HG02623 (cell line): ENCODE data around the gene ENDOD1.
A peak's percentile ranks its signal among the peaks of the same experiment; 100 is the strongest.

Source experiments
- ATAC-seq: cut with Tn5 transposase; IDR thresholded peaks from one replicate; pipeline ENCODE4 v1.9.1; 2021; ENCODE audit warnings: moderate library complexity; ENCODE audit not compliant: unreplicated experiment

Gene ENDOD1

DNA sequence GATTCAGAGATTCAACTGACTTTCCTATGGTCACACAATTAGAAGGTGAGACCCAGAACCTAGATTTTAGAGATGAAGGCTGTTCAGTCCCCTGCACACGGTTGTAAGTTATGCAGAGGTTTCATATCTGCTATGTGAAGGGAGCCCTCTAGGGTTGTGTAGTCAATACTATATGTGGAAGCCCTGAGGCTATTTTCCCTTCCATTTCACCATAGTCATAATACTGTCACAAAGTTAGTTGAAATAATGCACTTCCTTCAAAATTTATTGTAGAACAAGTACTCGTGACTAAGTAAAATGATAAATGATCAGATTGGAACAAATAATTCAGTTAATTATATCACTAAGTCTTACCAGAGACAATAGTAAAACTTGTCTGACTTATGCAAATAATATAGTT lies 48.8 kb downstream of the ENDOD1 start:
- ATAC-seq, result peak; percentile 89

DNA sequence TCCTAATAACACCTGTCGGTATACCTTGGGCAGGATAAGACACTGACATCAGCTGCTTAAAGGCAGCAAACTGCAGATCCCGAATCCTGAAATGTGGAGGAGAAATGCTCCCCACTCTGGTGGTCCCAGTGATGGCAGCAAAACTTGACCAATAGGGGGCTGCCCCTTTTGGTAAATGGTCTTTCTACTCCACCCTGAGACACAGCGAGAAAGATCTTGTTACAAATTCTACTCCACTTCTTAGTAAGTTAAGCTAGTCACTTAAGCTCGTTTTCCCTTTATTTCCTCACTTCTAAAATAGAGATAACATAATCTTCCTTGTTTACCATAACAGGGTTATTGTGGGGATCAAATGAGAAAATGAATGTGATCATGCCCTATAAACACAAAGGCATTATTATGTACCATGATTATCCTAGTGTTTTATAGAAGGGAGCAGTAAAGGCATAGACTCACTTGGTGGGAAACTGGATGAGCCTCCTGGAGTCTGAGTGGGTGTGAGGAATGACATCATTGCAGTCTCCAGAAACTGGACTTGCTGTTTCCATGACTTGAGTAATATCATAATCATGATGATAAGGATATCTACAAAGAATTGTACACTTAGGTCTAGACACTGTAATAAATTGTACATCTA lies 50.9 kb downstream of the ENDOD1 start:
- ATAC-seq, result no peak

DNA sequence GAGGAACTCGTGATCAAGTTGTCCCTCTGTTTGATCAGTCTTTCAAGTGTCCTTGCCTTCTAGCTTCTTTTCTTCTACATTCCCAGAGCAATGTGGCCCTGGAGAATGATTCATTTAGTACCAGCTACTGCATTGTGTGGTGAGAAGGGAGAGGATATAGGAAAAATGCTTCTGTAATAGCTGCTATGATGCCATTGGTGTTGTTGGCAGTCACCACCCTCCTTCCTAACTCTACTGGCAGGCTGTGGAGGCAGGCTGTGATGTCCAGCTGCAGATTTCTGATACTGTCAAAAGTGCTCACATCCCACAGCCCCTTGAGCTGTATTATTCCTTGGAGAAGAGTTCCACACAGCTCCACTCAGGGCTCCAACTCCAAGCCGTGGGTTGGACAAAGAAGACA lies 52.8 kb downstream of the ENDOD1 start:
- ATAC-seq, result no peak

DNA sequence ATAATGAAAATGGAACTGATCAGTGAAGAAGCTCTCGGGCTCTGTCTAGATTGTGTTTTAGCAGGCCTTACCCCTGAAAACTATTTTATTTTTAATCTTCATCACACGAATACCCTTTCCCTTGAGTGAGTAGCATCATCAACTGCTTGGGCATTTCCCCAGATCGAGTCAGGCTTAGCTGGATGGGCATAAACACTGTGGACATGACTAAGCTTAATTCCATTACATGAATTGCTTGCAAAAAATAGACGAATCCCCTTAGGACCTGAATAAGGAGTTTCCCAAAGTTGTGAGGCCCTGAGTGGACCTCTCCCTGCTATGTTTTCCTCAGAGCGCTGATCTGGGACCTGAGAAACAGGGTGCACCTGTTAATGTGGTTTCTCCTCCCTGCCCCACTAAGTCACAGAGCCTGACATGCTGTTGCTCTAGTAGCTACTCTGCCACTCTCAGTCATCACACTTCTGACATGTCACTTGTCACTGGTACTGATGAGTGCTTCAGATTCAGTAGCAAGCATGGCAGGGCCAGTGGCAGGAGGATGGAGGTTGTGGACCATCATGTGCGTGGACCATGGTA lies 53.5 kb downstream of the ENDOD1 start:
- ATAC-seq, result no peak

DNA sequence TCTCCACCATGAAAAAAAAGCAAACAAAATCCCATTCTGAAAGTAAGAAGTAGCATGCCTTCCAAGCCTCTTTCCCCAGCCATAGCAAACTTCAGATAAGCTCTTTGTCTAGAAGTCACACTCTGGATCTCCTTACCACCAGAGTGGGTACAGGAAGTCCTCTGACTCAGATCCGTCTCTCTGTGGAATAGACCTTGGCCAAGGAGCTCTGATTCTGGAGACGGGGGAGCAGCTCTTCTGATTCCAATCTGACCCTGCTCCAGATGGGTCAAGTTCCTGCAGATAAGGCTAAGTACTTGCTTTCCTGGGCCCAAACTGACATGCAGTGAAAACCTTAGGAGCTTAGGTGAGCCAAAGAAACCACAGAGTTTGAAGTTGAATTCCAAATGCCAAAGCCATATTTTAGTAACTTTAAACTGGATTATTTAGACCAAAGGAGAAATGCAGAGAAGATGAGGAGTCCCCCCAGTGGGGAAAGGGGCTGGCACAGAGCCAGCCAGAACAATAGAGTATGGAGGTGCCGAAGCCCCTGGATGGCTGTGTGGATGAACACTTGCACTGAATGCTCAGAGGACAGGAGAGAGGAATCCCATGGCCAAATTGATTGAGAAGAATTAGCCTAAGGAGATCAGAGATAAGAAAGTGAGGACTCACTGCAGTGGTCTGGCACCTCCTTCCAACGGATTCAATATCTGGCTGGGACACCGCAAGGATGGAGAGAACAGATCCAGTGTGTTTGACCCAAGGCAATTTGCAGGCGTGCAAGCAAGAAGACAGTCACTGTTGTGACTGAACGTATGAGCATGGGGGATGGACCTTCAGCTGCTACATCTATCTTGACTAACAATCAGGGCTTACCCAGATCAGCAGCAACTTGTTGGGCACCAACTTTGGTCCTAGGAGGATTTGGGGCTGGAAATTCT lies 54.9 kb downstream of the ENDOD1 start:
- no peak for ATAC-seq

DNA sequence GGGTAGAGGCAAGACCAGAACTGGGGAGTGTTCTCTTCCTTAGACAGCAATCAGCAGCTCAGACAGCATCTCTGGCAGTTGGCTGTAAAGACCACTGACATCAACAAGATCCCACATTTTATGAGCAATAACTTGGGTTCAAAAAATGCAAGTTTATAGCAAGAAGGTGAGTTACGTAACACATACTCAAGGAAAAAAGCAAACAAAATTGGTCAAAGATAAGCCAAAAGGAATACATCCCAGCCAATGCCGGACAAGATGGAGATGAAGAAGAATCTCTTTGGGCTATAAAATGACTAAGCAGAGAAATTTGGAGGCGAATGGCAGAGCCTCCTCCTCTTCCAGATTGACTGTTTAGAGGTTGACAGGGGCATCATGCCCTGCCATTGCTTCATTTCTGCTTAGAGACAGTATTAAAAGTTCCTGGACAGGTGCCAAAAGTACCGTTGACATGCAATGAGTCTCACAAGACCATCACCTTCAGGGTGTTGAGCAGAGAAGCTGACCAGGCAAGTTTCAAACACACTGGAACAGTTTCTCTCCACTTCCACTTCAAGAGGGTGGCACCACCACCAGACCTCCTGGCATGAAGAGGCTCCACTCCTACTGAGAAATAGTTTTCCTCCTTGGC lies 55.9 kb downstream of the ENDOD1 start:
- no peak for ATAC-seq

DNA sequence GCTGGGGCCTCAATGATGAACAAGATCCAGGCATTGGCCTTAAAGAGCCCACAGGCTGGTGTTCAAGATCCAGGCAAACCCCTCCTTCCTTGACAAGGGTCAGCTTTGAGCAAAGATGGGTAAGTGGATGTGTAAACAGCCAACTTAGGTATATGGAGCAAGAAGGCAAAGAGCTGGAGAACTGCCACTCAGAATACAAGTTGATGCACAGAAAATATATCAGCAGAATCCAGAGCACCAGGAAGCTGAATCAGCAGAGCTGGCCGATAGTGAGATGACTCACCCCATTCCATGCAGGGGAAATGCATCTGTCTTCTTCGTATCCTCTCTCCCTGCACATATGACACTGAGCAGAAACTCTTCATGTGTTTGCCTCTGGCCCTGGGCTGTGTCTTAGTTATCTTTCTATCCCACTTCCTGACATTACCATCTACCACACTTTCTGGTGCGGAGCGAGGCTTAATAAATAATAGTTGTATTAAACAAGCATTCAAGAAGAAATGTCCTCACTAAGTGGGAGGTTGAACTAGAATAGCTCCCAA lies 57.8 kb downstream of the ENDOD1 start:
- no peak for ATAC-seq

DNA sequence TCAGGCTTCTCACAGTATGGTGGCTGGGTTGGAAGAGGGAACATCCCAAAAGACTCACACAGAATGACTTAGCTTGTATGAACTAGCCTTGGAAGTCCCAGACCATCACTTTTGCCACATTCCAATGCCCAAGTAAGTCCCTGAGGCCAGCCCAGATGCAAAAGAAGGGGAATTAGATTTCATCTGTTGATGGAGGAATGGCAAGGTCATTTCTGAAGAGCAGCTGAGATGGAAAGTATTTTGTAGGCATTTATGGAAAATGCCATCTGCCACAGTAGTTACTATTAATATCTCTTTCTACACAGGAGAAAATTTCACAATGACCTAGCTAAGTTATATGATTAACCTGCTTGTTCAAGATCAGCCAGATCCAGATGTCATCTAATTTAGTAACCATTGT lies 58.8 kb downstream of the ENDOD1 start:
- no peak for ATAC-seq

DNA sequence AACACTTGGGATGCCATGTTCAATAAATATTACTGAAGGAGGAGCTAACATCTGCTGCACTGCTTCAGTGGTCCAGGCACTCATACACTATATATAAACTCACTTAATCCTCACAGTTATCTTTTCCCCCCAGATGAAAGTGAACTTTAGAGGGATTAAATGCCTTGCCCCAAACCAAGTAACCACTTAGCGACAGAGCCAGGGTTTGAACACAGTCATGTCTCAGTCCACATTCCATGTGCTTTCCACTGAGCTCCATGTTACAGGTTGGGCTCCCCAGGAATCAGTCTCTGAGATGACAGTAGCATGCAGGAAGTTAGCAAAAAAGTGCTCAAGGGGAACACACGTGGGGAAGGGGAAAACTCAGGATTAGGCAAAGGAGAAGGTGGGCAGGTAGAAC lies 59.3 kb downstream of the ENDOD1 start:
- ATAC-seq, result no peak

DNA sequence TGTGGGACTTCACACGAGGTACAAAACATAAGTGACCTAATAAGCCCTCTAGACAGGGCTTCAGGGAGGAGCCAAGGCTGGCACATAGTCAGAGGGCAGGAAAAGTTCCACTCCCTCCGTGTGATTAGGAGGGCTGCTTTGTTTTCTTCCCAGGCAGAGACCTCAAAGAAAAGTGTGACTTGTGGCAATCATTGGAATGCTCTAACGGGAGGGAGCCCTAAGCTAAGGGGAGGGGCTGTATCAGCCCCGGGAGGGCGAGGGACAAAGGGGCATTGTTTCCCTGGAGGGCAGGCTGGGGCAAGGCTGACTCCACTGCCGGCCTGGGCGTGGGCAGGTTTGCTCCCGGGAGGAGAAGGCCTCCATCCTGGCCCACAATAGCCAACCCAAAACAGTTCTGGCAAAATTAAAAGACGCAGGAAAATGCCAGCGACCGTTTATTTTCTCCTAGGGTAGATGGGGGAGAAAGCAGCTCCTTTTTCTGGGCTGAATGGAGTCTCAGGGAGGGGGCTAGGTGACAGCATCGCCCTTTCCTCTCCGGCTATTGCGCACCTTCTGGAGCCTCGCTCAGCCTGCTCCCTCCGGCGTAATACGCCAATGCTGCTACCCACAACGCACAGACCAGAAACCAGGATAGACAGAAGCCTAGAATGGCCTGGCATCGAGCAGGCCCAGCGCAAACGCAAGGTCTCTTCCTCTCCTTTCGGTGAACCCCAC lies 60.2 kb downstream of the ENDOD1 start:
- no peak for ATAC-seq

DNA sequence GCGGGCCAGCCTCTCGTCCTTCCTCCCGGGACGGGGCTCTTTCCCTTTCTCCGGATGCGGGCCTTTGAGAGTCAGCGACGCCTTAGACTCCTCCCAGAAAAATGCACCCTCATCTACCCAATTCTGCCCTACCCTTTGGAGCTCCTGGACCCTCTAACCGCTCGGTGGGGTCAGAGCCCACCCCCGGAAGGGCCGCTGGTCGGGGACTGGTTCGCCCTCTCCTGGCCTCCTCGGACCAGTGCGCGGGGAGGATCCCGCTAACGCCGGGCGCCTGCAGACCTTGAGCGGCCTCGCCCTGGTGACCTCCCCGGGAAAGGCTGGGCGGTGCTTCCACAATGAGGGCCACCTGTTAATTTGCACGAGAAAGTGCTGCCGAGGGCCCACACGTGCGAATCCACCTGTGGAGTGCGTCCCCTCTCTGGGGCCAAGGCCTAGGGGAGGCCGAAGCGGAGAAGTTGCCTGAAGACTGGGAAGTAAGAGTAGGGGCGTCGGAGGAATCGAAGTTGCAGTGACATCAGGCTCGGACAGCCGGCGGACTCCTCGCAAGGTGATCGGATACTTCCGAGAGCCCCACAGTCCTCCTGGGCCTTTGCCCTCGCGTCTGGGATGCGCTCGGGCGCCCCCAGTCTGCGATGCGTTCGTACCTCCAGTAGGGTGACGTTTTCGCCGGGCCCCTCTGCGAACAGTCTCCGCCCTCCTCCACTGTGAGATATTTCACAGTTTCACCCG lies 61.5 kb downstream of the ENDOD1 start:
- peak; percentile 85 for ATAC-seq

DNA sequence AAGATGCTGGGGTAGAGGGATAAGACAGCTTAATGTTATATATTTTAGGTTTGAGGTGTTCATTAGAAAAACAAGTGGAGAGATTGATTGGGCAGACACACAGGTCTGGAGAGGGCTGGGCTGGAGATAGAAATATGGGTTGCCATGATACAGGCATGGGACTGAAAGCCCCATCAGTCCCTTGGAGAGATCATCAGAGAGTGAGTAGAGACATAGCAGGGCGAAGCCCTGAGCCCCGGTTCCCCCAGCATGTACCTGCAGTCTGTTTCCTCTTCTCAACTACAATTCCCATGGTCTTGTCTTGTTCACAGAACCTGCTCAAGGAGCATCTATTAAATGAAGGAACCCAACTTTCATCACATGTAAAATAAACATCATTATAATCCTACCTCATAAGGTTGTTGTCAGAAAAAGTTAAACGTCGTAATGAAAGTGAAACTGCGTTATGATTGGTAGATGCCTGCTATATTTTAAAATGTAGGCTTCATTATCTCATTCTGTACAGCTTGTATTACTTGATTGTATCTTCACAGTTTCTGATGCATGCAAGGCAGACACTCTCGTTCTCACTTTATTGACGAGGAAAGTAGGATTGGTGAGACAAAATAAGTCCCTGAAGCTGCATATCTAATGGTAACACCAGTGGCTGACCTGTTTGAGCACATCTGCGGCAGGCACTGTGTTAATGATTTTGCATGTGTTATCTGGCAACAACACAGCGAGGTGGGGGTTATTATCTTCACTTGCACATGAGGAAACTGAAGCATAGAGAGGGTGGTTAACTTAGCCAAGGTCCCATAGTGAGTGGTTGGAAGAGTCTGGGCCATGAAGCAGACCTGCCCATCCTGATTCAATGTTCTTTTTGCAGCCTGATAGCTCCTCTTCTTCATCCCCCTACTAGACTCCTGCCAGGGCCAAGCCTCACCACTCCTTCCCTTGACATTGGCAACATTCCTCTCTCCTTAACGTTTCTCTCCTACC lies 63.5 kb downstream of the ENDOD1 start:
- ATAC-seq, result no peak

DNA sequence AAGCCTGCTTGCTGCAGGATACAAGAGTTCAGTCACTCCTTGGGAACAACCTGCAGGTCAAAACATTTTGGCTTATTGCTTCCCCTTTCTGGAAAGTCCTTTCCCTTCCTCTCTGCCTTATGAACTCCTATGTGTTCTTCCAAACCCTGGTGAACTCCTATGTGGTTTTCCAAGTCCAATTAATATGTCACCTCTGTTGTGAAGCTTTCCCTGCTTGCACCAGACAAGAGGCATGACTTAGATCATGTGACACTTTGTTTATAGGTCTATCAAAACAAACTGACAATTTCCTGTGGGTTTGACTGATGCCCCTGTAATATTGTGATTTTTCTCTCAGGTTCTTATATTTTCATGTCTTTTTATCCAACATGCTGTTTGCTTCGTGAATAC lies 64.2 kb downstream of the ENDOD1 start:
- ATAC-seq, result no peak

DNA sequence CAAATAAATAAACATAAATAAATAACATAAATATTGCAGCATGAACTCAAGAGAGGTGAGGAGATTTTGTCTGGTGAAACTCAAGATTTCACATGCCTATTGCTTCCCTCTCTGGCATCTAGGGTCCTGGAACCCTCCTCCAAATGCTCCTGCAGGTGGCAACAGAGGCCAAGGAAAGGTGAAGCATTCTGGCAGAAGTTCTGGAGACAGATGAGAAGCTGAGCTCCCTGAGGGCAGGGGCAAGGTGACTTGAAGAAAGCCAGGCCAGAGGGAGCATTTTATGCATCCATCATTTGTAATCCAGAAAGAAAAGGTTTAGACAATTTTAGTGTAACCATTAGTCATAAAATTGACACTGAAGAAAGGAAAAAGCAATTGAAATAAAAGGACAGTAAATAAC lies 64.9 kb downstream of the ENDOD1 start:
- no peak for ATAC-seq

DNA sequence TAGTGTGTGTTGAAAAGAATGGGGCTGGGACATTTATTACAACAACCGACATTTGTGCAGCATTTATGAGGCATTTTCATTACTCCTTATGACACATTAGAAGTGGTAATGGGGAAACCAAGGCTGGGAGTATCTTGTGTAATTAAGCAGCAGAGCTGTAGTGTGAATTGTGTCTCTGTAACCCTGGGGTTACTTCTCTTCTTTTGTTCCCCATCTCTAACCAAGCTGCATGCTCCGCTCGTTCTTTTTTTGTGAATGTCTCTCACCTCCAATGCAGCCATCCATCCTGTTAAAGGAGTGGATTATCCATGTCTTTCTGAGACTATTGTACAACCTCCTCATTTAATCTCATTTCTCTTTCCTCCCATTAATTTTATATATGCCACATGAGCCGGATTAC lies 65.7 kb downstream of the ENDOD1 start:
- ATAC-seq, result no peak

DNA sequence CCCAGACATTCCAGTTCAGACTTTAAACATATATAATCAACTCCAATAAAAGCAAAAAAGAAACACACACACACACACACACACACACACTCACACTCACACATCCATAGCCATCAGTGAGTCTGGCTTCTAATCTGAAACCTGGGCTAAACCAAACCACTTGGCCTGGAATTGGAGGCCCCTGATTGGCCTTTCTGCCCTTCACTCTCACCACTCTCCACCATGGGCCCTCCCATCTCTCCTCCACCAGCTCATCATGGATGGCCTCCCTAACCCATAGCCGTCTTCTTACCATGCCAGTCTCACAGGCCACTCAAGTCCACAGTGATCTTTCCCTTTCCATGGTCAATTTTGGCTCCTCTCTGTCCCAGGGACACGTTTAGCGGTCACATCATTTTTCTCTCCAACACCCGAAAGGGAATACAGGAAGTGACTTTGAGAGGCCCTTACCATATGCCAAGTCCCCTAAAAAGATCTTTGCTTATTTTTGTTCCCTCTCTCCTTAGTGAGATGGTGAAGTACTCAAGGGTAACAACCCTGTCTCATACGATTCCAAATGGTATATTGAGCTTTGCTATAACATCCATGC lies 66.6 kb downstream of the ENDOD1 start:
- no peak for ATAC-seq

DNA sequence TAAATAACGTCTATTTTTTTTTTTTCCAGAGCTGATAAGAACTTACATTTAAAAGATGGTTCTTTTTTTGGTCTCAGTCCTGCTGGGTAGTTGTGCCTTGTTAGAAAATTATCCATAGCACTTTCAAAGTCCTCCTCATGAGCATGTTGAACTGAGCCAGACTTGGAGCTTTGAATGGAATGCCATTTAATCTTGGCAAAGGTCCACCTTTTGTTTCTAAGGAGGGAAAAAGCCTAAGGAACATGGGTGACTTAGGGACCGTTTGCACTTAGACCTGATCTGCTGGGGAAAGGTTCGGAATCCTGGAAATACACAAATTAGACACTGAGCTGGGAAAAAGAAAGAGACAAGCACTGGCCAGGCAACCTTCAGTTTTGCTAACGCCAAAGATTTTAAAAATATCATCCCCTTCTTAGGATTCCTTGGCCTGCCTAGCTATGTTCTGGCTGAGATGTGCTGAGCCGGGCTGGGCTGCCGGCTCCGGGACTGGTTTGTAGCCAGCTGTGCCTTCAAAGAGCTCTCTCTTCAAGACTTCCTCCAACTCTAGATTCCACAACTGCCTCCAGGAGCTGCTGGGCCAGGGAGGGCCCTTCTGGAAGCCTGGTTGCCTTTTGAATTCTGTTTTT lies 67.4 kb downstream of the ENDOD1 start:
- no peak for ATAC-seq

DNA sequence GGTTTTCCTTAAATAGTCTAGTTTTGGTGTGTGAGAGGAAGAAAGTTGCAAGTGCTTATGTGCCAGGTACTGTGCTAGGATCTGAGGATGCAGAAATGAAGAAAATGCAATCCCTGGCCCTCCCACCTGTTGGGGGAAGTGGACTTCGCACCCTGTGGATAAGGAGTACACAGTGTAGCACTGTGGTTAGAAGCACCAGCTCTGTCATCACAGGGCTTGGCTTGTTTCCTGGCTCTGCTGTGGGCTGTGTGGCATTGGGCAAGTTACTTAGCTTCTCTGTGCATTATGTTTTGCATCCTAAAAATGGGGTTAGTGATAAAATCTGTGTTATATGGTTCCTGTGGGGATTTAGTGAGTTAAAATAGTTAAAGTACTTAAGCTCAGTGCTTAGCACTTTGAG lies 68.2 kb downstream of the ENDOD1 start:
- no peak for ATAC-seq
